ENCODE data around the gene TBCB.

Gene TBCB

DNA sequence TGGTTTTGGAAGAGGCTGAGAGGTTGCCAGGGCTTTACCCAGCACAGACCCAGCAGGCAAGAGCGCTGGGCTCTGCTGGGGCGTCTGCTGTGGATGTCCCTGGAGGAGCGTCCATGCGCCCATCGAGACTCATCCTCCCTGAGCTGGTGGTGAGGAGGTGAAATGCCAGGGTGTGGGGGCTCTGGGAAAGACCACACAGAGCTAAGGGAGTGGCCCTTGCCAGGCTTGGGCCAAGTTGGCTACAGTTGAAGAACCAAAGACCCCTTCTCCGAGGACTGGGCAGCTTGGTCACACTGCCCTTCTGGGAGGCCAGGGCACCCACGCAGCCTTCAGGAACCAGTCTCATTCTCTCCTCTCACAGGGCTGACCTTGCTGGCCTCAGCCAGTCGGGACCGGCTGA, 28.9 kb upstream of the TBCB start:
- Histone ChIP-seq H3K4me1 (ENCODE audit: control insufficient read depth, low read depth, low read length) (no peaks in the 10 kb centered on the region), H3K36me3 (ENCODE audit: control insufficient read depth, low read depth, low read length) (peaks cover 90% of the 10 kb centered on the region), H3K9me3 (ENCODE audit: control insufficient read depth, low read depth, low read length) (no peaks in the 10 kb centered on the region), H3K27ac (ENCODE audit: low read length) (no peak overlapping the region), H3K27me3 (ENCODE audit: control insufficient read depth, insufficient read depth, low read length) (no peaks in the 10 kb centered on the region), H3K9ac (ENCODE audit: low read length) (no peak overlapping the region), H3K4me3 (ENCODE audit: low read length) (no peak overlapping the region)

DNA sequence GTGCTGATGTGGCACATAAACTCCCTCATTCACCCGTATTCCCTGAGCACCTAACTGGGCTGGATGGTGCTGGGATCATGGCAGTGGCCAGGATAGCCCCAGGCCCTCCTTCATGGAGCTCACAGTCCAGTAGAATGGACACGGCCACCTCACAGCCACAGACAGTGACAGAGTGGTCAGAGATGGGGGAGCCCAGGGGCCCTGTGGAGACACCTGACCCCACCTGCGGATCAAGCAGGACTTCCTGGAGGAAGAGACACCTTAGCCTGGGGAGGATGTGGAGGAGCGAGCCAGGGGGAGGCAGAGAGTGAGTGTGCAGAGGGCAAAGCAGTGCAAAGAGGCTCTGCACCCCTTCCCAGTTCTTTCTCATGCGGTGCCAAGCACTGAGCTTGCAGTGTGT, 25.4 kb upstream of the TBCB start:
- no peaks in the 10 kb centered on the region for H3K27me3 ChIP-seq (ENCODE audit: control insufficient read depth, insufficient read depth, low read length)
- no peaks in the 10 kb centered on the region for H3K9me3 ChIP-seq (ENCODE audit: control insufficient read depth, low read depth, low read length)
- H3K4me1 ChIP-seq (ENCODE audit: control insufficient read depth, low read depth, low read length) = no peaks in the 10 kb centered on the region
- no peak overlapping the region for H3K9ac ChIP-seq (ENCODE audit: low read length)
- no peak overlapping the region for H3K27ac ChIP-seq (ENCODE audit: low read length)
- peaks cover 86% of the 10 kb centered on the region for H3K36me3 ChIP-seq (ENCODE audit: control insufficient read depth, low read depth, low read length)
- no peak overlapping the region for H3K4me3 ChIP-seq (ENCODE audit: low read length)

- Histone ChIP-seq H3K27me3 (ENCODE audit: control insufficient read depth, insufficient read depth, low read length) (no peaks in the 10 kb centered on the region), H3K9ac (ENCODE audit: low read length) (no peak overlapping the region), H3K4me1 (ENCODE audit: control insufficient read depth, low read depth, low read length) (no peaks in the 10 kb centered on the region), H3K36me3 (ENCODE audit: control insufficient read depth, low read depth, low read length) (peaks cover 87% of the 10 kb centered on the region), H3K4me3 (ENCODE audit: low read length) (no peak overlapping the region), H3K9me3 (ENCODE audit: control insufficient read depth, low read depth, low read length) (no peaks in the 10 kb centered on the region), H3K27ac (ENCODE audit: low read length) (no peak overlapping the region)
Observed at GRCh38 chr19:36090910-36091695, 24.2 kb upstream of the TBCB start.

DNA sequence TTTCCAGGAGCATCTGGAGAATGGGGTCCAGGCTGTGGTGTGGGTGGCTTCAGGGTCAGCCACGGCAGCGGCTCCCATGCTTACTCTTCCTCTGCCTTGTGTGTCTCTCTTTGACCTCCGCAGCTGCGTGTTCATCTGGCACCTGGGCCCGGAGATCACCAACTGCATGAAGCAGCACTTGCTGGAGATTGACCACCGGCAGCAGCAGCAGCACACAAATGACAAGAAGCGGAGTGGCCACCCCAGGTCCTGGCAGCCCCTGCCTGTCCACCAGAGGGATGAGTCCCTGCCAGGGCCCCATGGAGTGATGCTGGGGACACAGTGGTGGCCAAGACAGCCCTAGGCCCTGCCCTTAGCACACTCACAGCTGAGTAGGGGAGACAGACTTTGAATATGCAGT, 22.7 kb upstream of the TBCB start:
- no peaks in the 10 kb centered on the region for H3K27me3 ChIP-seq (ENCODE audit: control insufficient read depth, insufficient read depth, low read length)
- no peaks in the 10 kb centered on the region for H3K9me3 ChIP-seq (ENCODE audit: control insufficient read depth, low read depth, low read length)
- H3K9ac ChIP-seq (ENCODE audit: low read length) = no peak overlapping the region
- no peaks in the 10 kb centered on the region for H3K4me1 ChIP-seq (ENCODE audit: control insufficient read depth, low read depth, low read length)
- no peak overlapping the region for H3K27ac ChIP-seq (ENCODE audit: low read length)
- peaks cover 87% of the 10 kb centered on the region for H3K36me3 ChIP-seq (ENCODE audit: control insufficient read depth, low read depth, low read length)
- H3K4me3 ChIP-seq (ENCODE audit: low read length) = no peak overlapping the region

DNA sequence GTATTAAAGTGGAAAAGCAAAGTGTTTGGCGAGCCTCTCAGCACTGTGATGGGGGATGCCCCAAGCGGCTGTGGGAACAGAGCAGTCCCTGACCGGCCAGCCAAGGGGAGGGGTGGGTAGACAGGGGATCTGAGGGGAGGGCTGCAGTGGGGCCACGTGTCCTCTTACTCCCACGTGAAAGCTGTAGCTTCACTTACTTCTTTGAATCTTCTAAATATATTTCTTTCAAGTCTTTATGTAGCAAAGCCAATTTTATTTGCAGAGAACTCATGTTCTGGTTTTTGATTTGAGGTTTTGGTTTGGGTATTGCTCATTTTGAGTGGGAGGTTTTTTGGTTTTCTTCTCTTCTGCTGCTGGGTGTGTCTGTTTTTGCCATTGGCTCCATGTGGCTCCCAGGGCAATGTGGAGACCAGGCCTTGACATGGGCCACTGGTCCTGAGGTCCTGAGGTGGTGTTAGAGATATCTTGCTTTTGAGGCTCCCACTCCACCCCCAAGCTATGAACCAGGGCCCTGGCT, 22.1 kb upstream of the TBCB start:
- Histone ChIP-seq H3K27me3 (ENCODE audit: control insufficient read depth, insufficient read depth, low read length) (no peaks in the 10 kb centered on the region), H3K4me3 (ENCODE audit: low read length) (no peak overlapping the region), H3K36me3 (ENCODE audit: control insufficient read depth, low read depth, low read length) (peaks cover 82% of the 10 kb centered on the region), H3K9me3 (ENCODE audit: control insufficient read depth, low read depth, low read length) (no peaks in the 10 kb centered on the region), H3K9ac (ENCODE audit: low read length) (no peak overlapping the region), H3K4me1 (ENCODE audit: control insufficient read depth, low read depth, low read length) (no peaks in the 10 kb centered on the region), H3K27ac (ENCODE audit: low read length) (no peak overlapping the region)

DNA sequence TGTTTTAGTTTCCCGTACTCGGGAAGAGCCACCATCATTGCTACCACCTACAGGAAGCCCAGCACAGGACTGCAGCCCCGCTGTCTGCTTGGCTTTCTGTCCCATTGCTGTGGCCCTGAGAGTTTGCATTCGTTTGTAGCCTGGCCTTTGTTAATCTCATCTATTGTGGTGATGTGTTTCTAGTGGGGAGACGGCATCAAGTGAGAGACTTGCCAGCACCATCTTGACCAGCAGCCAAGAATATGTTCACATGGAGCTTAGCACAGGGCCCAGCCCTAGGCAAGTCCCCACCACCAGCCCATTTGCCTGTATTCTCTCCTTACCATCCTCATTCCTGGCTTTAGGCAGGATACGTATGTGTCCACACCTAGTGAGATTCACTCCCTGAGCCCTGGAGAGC, 21.6 kb upstream of the TBCB start:
- Histone ChIP-seq H3K4me3 (ENCODE audit: low read length) (no peak overlapping the region), H3K27me3 (ENCODE audit: control insufficient read depth, insufficient read depth, low read length) (no peaks in the 10 kb centered on the region), H3K9me3 (ENCODE audit: control insufficient read depth, low read depth, low read length) (no peaks in the 10 kb centered on the region), H3K27ac (ENCODE audit: low read length) (no peak overlapping the region), H3K9ac (ENCODE audit: low read length) (no peak overlapping the region), H3K4me1 (ENCODE audit: control insufficient read depth, low read depth, low read length) (no peaks in the 10 kb centered on the region), H3K36me3 (ENCODE audit: control insufficient read depth, low read depth, low read length) (peaks cover 77% of the 10 kb centered on the region)

DNA sequence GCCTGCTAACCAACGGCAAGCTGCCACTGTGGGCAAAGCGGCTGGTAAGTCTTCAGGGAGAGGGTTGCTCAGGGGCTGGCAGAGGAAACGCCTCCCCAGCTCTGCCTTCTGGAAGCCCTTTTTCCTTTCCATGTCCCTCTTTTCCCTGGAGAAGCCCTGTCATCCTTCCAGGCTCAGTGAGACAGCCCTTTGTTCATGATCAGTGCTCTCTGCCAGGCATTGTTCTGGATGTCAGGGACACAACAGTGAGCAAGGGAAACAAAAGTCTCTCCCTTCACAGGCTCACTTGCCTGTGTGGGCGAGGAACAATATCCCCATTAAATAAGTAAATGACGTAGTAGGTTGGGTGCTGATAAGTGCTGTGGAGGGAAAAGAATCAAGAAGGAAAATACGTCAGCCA, 18.2 kb upstream of the TBCB start:
- Histone ChIP-seq H3K36me3 (ENCODE audit: control insufficient read depth, low read depth, low read length) (peaks cover 69% of the 10 kb centered on the region), H3K4me1 (ENCODE audit: control insufficient read depth, low read depth, low read length) (no peaks in the 10 kb centered on the region), H3K4me3 (ENCODE audit: low read length) (no peak overlapping the region), H3K27me3 (ENCODE audit: control insufficient read depth, insufficient read depth, low read length) (no peaks in the 10 kb centered on the region), H3K9ac (ENCODE audit: low read length) (no peak overlapping the region), H3K9me3 (ENCODE audit: control insufficient read depth, low read depth, low read length) (no peaks in the 10 kb centered on the region), H3K27ac (ENCODE audit: low read length) (no peak overlapping the region)

GRCh38 chr19:36099166-36099785, 16.0 kb upstream of the TBCB start:
- H3K36me3 ChIP-seq (ENCODE audit: control insufficient read depth, low read depth, low read length) = peaks cover 69% of the 10 kb centered on the region
- no peak overlapping the region for H3K9ac ChIP-seq (ENCODE audit: low read length)
- H3K27ac ChIP-seq (ENCODE audit: low read length) = no peak overlapping the region
- H3K4me1 ChIP-seq (ENCODE audit: control insufficient read depth, low read depth, low read length) = no peaks in the 10 kb centered on the region
- no peaks in the 10 kb centered on the region for H3K9me3 ChIP-seq (ENCODE audit: control insufficient read depth, low read depth, low read length)
- no peak overlapping the region for H3K4me3 ChIP-seq (ENCODE audit: low read length)
- H3K27me3 ChIP-seq (ENCODE audit: control insufficient read depth, insufficient read depth, low read length) = no peaks in the 10 kb centered on the region

DNA sequence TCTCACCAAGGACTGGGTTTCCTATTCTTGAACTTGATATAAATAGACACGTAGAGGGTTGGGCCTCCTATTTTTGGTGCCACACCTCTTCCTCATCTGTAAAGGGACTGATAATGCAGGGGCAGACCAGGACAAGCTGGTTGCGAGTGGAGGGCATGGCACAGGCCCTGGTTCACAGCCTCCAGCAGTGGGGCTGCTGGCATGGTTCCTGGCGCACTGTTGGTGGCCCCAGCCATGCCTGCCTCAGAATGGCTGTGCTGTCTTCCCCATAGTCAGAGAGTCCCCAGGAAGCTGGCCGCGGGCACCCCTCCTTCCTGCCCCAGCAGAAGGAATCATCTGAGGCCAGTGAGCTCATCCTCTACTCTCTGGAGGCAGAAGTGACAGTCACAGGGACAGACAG, 14.8 kb upstream of the TBCB start:
- Histone ChIP-seq H3K27me3 (ENCODE audit: control insufficient read depth, insufficient read depth, low read length) (no peaks in the 10 kb centered on the region), H3K36me3 (ENCODE audit: control insufficient read depth, low read depth, low read length) (peaks cover 68% of the 10 kb centered on the region), H3K9ac (ENCODE audit: low read length) (no peak overlapping the region), H3K4me3 (ENCODE audit: low read length) (no peak overlapping the region), H3K4me1 (ENCODE audit: control insufficient read depth, low read depth, low read length) (no peaks in the 10 kb centered on the region), H3K27ac (ENCODE audit: low read length) (no peak overlapping the region), H3K9me3 (ENCODE audit: control insufficient read depth, low read depth, low read length) (no peaks in the 10 kb centered on the region)

GRCh38 chr19:36101550-36102327, 13.5 kb upstream of the TBCB start:
- Histone ChIP-seq H3K9ac (ENCODE audit: low read length) (no peak overlapping the region), H3K27me3 (ENCODE audit: control insufficient read depth, insufficient read depth, low read length) (no peaks in the 10 kb centered on the region), H3K27ac (ENCODE audit: low read length) (no peak overlapping the region), H3K4me3 (ENCODE audit: low read length) (no peak overlapping the region), H3K9me3 (ENCODE audit: control insufficient read depth, low read depth, low read length) (no peaks in the 10 kb centered on the region), H3K4me1 (ENCODE audit: control insufficient read depth, low read depth, low read length) (no peaks in the 10 kb centered on the region), H3K36me3 (ENCODE audit: control insufficient read depth, low read depth, low read length) (peaks cover 62% of the 10 kb centered on the region)

GRCh38 chr19:36103040-36103626, 12.1 kb upstream of the TBCB start:
- no peaks in the 10 kb centered on the region for H3K4me1 ChIP-seq (ENCODE audit: control insufficient read depth, low read depth, low read length)
- H3K4me3 ChIP-seq (ENCODE audit: low read length) = no peak overlapping the region
- peaks cover 54% of the 10 kb centered on the region for H3K36me3 ChIP-seq (ENCODE audit: control insufficient read depth, low read depth, low read length)
- H3K27me3 ChIP-seq (ENCODE audit: control insufficient read depth, insufficient read depth, low read length) = no peaks in the 10 kb centered on the region
- H3K27ac ChIP-seq (ENCODE audit: low read length) = no peak overlapping the region
- no peaks in the 10 kb centered on the region for H3K9me3 ChIP-seq (ENCODE audit: control insufficient read depth, low read depth, low read length)
- H3K9ac ChIP-seq (ENCODE audit: low read length) = no peak overlapping the region
